D721Med (cell line): ENCODE data around the gene DIP2B.

Source experiments
- DNase-seq: peaks from one replicate; pipeline ENCODE4 v3.0.0; 2011; ENCODE audit warnings: low spot score; ENCODE audit not compliant: insufficient read length
- FAIRE-seq: peaks from 2 replicates; lab custom pipeline; 2011; peaks lifted over from hg19 to GRCh38; lab: Jason Lieb, UNC
- CTCF ChIP-seq: IDR thresholded peaks from 2 replicates; pipeline ENCODE4 v1.5.1; 2012; ENCODE audit warnings: mild to moderate bottlenecking, control low read depth; ENCODE audit not compliant: insufficient read depth; ENCODE audit errors: missing control alignments

DIP2B gene

DNA sequence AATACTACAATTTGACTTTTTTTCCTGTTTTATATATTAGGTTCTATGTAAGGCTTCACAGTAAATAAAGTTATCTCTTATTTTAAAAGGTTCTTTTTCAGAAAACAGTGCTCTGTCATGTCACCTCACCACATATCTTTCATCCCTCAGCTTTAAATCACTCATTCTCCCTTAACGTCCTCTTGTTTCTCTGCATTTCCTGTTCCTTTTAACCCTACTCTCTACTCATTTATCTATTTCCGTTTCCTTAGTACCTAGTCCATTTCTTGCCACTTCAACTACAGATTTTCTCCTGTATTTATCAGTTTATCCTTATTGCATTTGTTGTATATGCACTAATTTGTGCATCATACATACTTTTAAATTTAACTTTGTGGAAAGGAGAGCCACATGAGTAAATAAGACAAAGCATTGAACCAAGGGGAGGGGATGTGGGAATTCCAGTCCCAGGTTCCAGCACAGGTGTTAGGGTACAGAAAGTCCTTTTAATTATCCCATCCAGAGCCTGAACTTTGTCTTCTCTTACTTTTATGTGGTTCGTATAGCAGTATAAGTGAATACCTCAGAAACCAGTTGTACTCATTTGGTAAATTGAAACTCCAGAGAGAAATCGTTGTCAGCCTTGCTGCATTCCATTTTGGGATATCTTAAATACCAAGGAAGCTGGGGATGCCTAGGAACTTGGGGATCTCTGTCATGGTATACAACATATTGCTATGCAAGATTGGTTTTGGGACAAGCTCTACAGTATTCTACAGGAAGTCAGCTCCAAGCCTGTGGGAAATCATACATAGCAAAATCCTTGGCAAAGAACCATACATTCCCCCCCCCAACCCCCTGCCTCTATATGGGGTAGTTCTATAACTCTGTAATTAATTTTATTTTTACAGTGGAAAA, 120.5 kb downstream of the DIP2B start:
- FAIRE-seq: no peak
- DNase-seq: no peak
- no peak for TF ChIP-seq CTCF

DNA sequence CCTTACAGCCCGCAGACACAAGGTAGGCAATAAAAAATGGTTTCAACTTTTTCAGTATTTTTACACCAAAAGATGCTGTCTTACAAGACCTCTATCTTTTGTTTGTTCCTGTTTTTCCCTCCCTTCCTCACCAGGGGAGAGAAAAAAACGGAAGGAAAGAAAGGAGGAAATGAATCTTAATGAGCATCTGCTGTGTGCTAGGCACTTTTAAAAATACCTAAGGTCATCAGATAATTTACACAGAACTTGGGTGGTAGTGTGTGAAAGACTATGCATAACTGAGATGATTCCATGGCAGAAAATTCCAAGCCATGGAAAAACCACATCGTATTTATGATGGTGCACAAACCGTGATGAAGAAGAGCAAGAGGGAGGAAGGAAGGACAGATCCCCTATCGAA, 121.2 kb downstream of the DIP2B start:
- no peak for TF ChIP-seq CTCF
- FAIRE-seq: no peak
- DNase-seq: no peak

GRCh38 chr12:50627491-50627890, 122.7 kb downstream of the DIP2B start:
- DNase-seq: no peak
- TF ChIP-seq CTCF: no peak
- FAIRE-seq: no peak

DNA sequence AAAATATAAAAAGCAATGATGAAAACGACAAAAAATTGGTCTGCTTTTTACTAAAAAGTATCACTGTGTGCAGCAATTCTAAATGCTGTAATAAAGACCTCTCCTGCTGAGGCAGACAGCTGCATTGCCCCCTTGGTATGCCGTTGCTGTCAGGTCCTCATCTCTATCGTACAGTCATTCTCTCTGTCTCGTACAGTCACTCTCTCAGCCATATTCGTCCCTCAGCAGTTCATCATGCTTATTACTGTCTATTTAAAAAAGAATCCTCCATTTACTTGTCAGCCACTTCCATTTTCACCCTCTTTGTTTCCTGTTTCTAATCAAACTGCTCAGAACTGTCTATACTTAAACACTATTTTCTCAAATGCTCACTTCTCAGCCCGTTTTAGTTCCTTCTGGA, 123.6 kb downstream of the DIP2B start:
- no peak for TF ChIP-seq CTCF
- no peak for FAIRE-seq
- no peak for DNase-seq

DNA sequence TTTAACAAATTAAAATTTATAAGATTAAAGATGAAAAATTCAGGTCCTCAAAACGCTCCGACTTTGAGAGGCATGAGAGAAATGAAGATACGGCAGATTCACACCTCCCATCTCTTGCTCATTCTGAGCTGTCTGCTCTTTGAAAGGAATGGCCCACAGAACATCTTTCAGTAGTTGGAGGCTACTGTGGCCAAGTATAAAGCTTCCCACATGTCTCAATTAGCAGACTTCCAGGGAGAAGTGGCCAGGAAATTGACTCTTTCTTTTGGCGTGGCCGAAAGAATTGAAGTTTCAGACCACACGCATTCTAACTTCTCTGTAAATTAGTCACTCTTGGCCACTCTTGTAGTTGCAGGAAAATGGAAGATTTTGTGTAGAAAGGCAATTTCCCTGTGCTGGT, 129.2 kb downstream of the DIP2B start:
- no peak for TF ChIP-seq CTCF
- DNase-seq: no peak
- no peak for FAIRE-seq

DNA sequence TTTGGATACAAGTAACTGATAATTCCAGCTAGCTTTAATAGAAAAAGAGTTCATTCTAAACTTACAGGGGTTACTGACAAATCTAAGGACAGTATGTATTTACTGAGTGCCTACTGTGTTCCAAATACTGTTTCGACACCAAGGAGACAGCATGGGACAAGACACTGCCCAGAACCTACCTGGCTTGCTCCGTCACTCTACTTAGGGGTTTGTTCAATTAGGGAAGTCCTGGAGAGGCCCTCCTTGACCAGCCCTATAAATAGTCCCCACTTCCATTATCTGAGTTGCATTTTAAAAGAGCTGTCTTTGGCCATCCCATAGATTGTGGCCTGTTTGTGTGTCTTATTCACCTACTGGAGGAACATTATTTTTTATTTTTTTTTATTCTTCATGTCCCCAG, 129.6 kb downstream of the DIP2B start:
- no peak for FAIRE-seq

More for the DNA sequence above, 129.6 kb downstream of the DIP2B start:
- DNase-seq: no peak
- no peak for TF ChIP-seq CTCF
